ENCODE measurements around the gene IL27RA. TPM values are rescaled to one million over a fixed set of nuclear protein-coding genes. Genes with fewer than 3 reads are reported as not detected.
"Not testable (repeated sequence)": the region's sequence is repeated elsewhere in the genome, so short reads cannot be mapped to it uniquely, and the experiment has no call there.

The IL27RA gene
- total RNA-seq, 1 donor from 2014 or later: 6.5 TPM

DNA sequence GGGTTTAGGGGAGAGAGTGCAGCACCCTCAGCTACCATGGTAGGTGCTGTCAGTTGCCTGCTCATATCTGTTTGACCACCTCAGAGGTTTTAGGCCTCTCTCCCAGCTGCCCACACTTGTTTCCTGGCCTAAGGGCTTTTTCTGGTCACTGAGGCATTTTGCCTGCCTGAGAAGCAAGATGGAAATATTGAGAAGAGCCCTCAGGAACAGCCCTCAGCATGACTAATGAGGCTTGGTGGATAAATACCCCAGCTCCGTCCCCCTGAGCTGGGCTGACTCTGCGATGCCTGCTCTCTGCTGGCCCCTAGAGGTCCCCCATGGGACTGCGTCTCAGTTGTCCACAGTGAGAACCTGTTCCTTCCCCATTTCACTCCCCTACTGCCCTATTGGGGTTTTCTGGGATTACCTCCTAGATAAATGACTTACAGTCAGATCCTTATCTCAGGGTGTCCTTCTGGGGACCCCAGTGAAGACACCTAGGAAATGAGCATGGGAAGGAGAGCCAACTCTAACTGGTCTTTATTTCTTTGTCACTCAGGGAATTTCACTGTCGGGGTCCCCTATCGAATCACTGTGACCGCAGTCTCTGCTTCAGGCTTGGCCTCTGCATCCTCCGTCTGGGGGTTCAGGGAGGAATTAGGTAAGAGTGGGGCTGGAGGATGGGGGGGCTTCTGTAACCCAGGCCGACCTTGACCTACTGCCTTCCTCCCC is 17.0 kb downstream of the IL27RA start:
- H3K27me3 Mint-ChIP-seq (ENCODE audit: low read depth): no peaks in the 10 kb centered on the region
- H3K4me3 Mint-ChIP-seq: no peak overlapping the region
- DNase-seq (ENCODE audit: low spot score in 2 of 2, unreplicated experiment in 2 of 2): no peak
- TF ChIP-seq, protein P1, sequence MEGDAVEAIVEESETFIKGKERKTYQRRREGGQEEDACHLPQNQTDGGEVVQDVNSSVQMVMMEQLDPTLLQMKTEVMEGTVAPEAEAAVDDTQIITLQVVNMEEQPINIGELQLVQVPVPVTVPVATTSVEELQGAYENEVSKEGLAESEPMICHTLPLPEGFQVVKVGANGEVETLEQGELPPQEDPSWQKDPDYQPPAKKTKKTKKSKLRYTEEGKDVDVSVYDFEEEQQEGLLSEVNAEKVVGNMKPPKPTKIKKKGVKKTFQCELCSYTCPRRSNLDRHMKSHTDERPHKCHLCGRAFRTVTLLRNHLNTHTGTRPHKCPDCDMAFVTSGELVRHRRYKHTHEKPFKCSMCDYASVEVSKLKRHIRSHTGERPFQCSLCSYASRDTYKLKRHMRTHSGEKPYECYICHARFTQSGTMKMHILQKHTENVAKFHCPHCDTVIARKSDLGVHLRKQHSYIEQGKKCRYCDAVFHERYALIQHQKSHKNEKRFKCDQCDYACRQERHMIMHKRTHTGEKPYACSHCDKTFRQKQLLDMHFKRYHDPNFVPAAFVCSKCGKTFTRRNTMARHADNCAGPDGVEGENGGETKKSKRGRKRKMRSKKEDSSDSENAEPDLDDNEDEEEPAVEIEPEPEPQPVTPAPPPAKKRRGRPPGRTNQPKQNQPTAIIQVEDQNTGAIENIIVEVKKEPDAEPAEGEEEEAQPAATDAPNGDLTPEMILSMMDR (IDR thresholded peaks at IDR 0.05; ENCODE audit: unreplicated experiment): peak; percentile 42
- H3K9me3 Mint-ChIP-seq: no peaks in the 10 kb centered on the region
- H3K27ac Mint-ChIP-seq: no peak overlapping the region
- H3K4me1 Mint-ChIP-seq: no peaks in the 10 kb centered on the region
- peaks cover 8% of the 10 kb centered on the region for H3K36me3 Mint-ChIP-seq

DNA sequence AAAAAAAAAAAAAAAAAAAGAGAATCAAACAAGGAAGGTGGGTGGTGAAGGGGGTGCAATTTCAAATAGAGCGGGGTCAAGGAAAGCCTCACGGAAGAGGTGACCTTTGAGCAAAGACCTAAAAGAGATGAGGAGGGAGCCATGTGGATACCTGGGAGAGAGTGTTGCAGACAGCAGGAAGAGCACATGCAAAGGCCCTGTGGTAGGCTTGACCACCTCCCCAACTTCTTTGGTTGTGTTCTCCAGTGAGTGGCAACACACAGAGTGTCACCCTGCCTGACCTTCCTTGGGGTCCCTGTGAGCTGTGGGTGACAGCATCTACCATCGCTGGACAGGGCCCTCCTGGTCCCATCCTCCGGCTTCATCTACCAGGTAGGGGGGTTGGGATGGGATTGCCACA is 18.9 kb downstream of the IL27RA start:
- TF ChIP-seq, protein P1 (IDR thresholded peaks at IDR 0.05; ENCODE audit: unreplicated experiment): no peak
- no peak for DNase-seq (ENCODE audit: low spot score in 2 of 2, unreplicated experiment in 2 of 2)
- H3K4me3 Mint-ChIP-seq: no peak overlapping the region
- peaks cover 13% of the 10 kb centered on the region for H3K27me3 Mint-ChIP-seq (ENCODE audit: low read depth)
- no peaks in the 10 kb centered on the region for H3K9me3 Mint-ChIP-seq
- H3K4me1 Mint-ChIP-seq: no peaks in the 10 kb centered on the region
- H3K36me3 Mint-ChIP-seq: peaks cover 8% of the 10 kb centered on the region
- H3K27ac Mint-ChIP-seq: no peak overlapping the region

DNA sequence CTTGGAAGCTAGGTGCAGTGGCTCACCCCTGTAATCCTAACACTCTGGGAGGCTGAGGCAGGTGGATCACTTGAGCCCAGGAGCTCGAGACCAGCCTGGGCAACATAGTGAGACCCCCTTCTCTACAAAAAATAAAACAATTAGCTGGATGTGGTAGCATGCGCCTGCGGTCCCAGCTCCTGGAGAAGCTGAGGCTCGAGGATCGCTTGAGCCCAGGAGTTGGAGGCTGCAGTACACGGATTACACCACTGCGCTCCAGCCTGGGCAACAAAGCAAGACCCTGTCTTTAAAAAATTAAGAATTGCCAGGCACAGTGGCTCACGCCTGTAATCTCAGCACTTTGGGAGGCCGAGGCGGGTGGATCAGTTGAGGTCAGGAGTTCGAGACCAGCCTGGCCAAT is 19.4 kb downstream of the IL27RA start:
- not testable (repeated sequence) for H3K4me1 Mint-ChIP-seq; H3K4me3 Mint-ChIP-seq; H3K9me3 Mint-ChIP-seq; H3K36me3 Mint-ChIP-seq; DNase-seq (ENCODE audit: low spot score in 2 of 2, unreplicated experiment in 2 of 2); H3K27ac Mint-ChIP-seq
- H3K27me3 Mint-ChIP-seq (ENCODE audit: low read depth): peaks cover 13% of the 10 kb centered on the region

DNA sequence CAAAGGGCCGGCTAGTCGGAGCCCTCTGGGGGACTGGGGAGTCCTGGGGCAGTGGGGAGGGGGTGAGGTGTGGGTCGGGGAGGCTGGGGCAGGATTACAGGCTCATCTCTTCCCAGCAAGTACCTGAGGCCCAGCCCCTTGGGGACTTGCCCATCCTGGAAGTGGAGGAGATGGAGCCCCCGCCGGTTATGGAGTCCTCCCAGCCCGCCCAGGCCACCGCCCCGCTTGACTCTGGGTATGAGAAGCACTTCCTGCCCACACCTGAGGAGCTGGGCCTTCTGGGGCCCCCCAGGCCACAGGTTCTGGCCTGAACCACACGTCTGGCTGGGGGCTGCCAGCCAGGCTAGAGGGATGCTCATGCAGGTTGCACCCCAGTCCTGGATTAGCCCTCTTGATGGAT is 20.4 kb downstream of the IL27RA start:
- Mint-ChIP-seq H3K27me3 (ENCODE audit: low read depth) (peaks cover 21% of the 10 kb centered on the region), H3K36me3 (peaks cover 8% of the 10 kb centered on the region), H3K9me3 (no peaks in the 10 kb centered on the region), H3K27ac (no peak overlapping the region), H3K4me1 (no peaks in the 10 kb centered on the region), H3K4me3 (no peak overlapping the region)
- DNase-seq (ENCODE audit: low spot score in 2 of 2, unreplicated experiment in 2 of 2): no peak
- TF ChIP-seq, protein P1 (IDR thresholded peaks at IDR 0.05; ENCODE audit: unreplicated experiment): no peak

DNA sequence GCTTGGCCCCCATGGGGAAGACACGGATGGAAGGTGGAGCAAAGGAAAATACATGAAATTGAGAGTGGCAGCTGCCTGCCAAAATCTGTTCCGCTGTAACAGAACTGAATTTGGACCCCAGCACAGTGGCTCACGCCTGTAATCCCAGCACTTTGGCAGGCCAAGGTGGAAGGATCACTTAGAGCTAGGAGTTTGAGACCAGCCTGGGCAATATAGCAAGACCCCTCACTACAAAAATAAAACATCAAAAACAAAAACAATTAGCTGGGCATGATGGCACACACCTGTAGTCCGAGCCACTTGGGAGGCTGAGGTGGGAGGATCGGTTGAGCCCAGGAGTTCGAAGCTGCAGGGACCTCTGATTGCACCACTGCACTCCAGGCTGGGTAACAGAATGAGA is 20.9 kb downstream of the IL27RA start:
- Mint-ChIP-seq H3K9me3 (no peaks in the 10 kb centered on the region), H3K27ac (no peak overlapping the region), H3K36me3 (peaks cover 8% of the 10 kb centered on the region), H3K4me1 (no peaks in the 10 kb centered on the region), H3K4me3 (no peak overlapping the region), H3K27me3 (ENCODE audit: low read depth) (peaks cover 23% of the 10 kb centered on the region)
- DNase-seq (ENCODE audit: low spot score in 2 of 2, unreplicated experiment in 2 of 2): no peak
- TF ChIP-seq, protein P1 (IDR thresholded peaks at IDR 0.05; ENCODE audit: unreplicated experiment): no peak

DNA sequence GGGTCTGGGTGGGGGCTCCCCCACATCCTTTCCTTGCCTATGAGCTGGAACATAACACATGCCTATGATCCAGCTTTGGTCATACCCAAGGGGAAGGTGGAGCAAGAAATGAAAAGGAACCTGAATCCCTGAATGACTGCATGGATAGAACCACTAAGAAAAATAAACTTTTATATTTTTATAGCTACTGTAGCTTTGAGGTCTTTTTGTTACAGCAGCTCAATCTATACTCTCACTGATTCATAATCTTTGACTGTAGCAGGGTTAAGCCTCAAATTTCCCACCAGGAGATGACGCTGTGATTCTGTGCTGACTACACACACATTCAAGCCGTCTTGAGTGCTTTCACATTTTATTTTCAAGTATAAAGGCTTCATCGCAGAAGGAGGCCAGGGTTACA is 21.5 kb downstream of the IL27RA start:
- Mint-ChIP-seq H3K27ac (no peak overlapping the region), H3K27me3 (ENCODE audit: low read depth) (peaks cover 28% of the 10 kb centered on the region), H3K4me1 (peaks cover 3% of the 10 kb centered on the region), H3K36me3 (peaks cover 8% of the 10 kb centered on the region), H3K4me3 (no peak overlapping the region), H3K9me3 (no peaks in the 10 kb centered on the region)
- DNase-seq (ENCODE audit: low spot score in 2 of 2, unreplicated experiment in 2 of 2): no peak
- TF ChIP-seq, protein P1 (IDR thresholded peaks at IDR 0.05; ENCODE audit: unreplicated experiment): no peak

Measured in mesothelial cell of epicardium (in vitro differentiated cells).